Activated CD8-positive, alpha-beta T cell treated with anti-CD3 and anti-CD28 coated beads, Interleukin-2, amount 10 ng/mL, durations not matched to agents 7 days and 5 days (primary cell): ENCODE data around the gene C22orf31. TPM values are rescaled to one million over a fixed set of nuclear protein-coding genes. Genes with fewer than 3 reads are reported as not detected.

Source experiments
- ATAC-seq: fragments of 150-1000 bp; cut with Tn5 transposase; one replicate; pipeline ENCODE4 v1.10.0; 2021; ENCODE audit warnings: moderate library complexity
- CTCF ChIA-PET: fragments of 350-600 bp; sonication (Branson Sonifier 250); formaldehyde crosslinking; loops from one replicate; lab custom pipeline; 2021; ENCODE audit warnings: antibody characterized with exemption; lab: Charles Lee
- POLR2A ChIA-PET: fragments of 350-600 bp; sonication (Branson Sonifier 250); formaldehyde crosslinking; loops from one replicate; lab custom pipeline; 2021; ENCODE audit warnings: antibody characterized with exemption; lab: Charles Lee
- DNase-seq: peaks from one replicate; pipeline ENCODE4 v3.0.0-alpha.2; 2020
- H3K27ac Mint-ChIP-seq: one replicate; pipeline ENCODE4 v1.8.0; 2021; ENCODE audit warnings: mild to moderate bottlenecking, mixed read lengths
- H3K27me3 Mint-ChIP-seq: one replicate; pipeline ENCODE4 v1.8.0; 2021; ENCODE audit warnings: low read depth, mixed read lengths
- H3K36me3 Mint-ChIP-seq: one replicate; pipeline ENCODE4 v1.8.0; 2021; ENCODE audit warnings: low read depth, mixed read lengths
- H3K4me1 Mint-ChIP-seq: one replicate; pipeline ENCODE4 v1.8.0; 2021; ENCODE audit warnings: low read depth, mixed read lengths
- H3K4me3 Mint-ChIP-seq: one replicate; pipeline ENCODE4 v1.8.0; 2021; ENCODE audit warnings: mild to moderate bottlenecking, mixed read lengths
- H3K9me3 Mint-ChIP-seq: one replicate; pipeline ENCODE4 v1.8.0; 2022; ENCODE audit warnings: mixed read lengths; ENCODE audit not compliant: insufficient read depth
- total RNA-seq, 2 experiments: library from RNA; stranded (reverse); gene quantifications; one replicate each; pipeline ENCODE4 v1.2.3, GENCODE V29; 2021

C22orf31 gene
- total RNA-seq, 2 experiments from 2014 or later, result not detected

DNA sequence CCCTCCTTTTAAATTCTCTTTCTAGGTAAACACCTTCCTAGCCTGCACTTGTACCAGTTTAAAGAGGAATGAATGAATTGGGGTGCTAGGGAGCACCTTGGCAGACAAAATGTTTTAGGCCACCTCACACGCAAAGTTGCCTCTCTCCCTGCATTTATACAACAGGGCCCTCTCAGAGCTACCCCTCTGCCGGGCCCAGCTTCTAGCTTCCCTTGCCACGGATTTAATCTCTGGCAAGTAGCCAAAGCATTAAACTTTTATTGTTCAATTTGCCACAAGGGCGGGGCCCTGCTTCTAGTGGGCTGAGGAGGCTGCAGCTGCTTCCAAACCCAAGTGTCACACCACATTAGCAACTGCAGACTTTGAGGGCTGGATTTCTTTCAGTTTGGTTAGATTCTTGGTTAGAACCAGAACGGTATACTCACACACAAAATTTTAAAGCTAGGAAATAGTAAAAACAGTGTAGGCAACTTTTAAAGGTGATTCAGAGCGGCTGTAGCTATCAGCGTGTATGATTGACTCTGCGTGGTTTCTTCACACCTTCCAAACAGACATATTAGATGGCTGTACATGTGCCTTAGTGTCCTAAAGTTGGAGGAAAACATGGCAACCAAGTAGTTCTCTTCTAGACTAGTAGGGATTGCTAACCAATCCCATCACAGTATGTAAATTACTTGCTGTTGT lies 17.7 kb upstream of the C22orf31 start:
- POLR2A ChIA-PET, result no interaction called here
- peaks cover 56% of the 10 kb centered on the region for H3K27me3 Mint-ChIP-seq
- no peak for ATAC-seq
- H3K27ac Mint-ChIP-seq, result no peak overlapping the region
- H3K4me1 Mint-ChIP-seq, result peaks cover 19% of the 10 kb centered on the region
- no peak for DNase-seq
- H3K36me3 Mint-ChIP-seq, result no peaks in the 10 kb centered on the region
- H3K4me3 Mint-ChIP-seq, result no peak overlapping the region
- CTCF ChIA-PET, result no interaction called here
- H3K9me3 Mint-ChIP-seq, result no peaks in the 10 kb centered on the region

DNA sequence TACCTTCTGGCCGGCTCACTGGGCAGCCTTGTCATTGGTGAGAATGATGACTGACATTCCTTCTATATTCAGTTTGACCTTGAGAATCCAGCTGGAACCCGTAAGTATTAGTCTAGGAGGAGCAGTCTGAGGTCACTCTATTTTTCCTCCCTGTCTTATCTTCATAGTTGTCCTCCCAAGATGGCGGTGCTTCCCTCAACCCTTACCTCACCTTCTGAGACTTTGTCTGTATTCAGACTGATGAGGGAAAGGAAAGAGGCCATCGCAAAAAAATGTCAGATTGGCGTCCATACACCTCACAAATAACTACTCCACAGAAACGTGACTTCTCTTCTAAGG lies 17.2 kb upstream of the C22orf31 start:
- CTCF ChIA-PET, result no interaction called here
- H3K4me1 Mint-ChIP-seq, result peaks cover 18% of the 10 kb centered on the region
- ATAC-seq (no peak), DNase-seq (no peak)
- POLR2A ChIA-PET, result no interaction called here
- no peaks in the 10 kb centered on the region for H3K36me3 Mint-ChIP-seq
- H3K4me3 Mint-ChIP-seq, result no peak overlapping the region
- no peak overlapping the region for H3K27ac Mint-ChIP-seq
- H3K9me3 Mint-ChIP-seq, result no peaks in the 10 kb centered on the region
- H3K27me3 Mint-ChIP-seq, result peaks cover 59% of the 10 kb centered on the region

DNA sequence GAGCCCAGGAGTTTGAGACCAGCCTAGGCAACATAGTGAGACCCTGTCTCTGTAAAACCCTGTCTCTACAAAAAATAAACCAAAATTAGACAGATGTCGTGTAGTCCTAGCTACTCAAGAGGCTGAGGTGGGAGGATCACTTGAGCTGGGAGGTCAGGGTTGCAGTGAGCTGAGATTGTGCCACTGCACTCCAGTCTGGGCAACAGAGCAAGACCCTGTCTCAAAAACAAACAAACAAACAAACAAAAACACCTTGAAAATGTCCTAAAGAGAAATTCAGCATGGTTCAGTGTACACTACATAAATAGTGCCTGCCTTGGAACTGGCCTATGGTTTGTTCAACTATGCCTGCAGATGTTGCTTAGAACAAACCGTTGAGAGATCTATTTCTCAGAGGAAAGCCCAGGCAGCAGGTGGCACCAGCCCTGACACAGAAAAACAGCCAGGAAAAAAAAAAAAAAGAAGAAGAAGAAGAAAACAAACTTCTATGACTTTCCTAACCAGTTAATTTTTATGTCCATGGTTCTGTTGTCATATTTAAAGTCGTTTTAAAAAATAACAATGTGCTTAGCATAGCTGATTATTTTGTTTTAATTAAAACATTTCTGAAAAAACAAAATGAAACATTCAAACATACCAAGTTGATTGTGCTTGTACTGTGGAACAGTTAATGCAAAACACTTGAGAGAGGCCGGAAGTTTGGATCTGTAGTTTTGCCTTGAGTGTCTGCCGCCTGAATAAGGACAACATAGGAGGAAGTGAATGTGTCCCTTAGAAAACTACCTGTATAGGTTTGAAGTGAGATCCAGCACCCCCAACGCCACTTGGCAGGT lies 16.6 kb upstream of the C22orf31 start:
- ChIA-PET POLR2A (no interaction called here), CTCF (no interaction called here)
- Mint-ChIP-seq H3K27me3 (peaks cover 65% of the 10 kb centered on the region), H3K27ac (no peak overlapping the region), H3K9me3 (no peaks in the 10 kb centered on the region), H3K36me3 (no peaks in the 10 kb centered on the region), H3K4me3 (no peak overlapping the region), H3K4me1 (peaks cover 14% of the 10 kb centered on the region)
- no peak for ATAC-seq
- no peak for DNase-seq

DNA sequence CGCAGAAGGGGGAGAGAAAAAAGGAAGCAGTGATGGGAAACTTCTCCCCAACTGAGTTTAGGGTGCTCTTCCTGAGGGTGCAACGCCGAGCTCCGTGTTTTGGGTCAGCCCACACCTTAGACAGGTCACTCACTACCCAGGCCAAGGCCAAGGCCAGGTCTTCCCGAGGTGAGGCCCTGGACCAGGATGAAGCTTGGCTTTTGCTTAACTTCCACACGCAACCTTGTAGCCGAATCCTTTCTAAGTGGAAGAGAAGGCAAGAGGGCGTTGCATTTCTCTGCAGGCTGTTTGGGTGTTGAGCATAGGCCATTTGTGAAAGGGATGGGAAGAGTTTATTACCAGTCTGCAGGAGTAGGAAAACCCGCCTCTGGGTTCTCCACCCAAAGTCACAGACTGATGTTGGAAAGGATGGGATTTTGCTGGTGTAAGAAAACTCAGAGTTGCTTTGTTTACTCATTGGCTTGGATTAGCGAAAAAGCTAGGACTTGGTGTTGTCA lies 12.7 kb upstream of the C22orf31 start:
- peaks cover 79% of the 10 kb centered on the region for H3K27me3 Mint-ChIP-seq
- DNase-seq, result no peak
- no peak for ATAC-seq
- peaks cover 25% of the 10 kb centered on the region for H3K4me1 Mint-ChIP-seq
- H3K9me3 Mint-ChIP-seq, result no peaks in the 10 kb centered on the region
- ChIA-PET CTCF (interaction anchor here (1.8 kb wide), 1 partner anchor 79 kb away, joined by 8 read pairs; no protein-coding TSS in a partner anchor), POLR2A (no interaction called here)
- no peaks in the 10 kb centered on the region for H3K36me3 Mint-ChIP-seq
- H3K4me3 Mint-ChIP-seq, result peak overlapping the region; percentile 30
- H3K27ac Mint-ChIP-seq, result no peak overlapping the region

DNA sequence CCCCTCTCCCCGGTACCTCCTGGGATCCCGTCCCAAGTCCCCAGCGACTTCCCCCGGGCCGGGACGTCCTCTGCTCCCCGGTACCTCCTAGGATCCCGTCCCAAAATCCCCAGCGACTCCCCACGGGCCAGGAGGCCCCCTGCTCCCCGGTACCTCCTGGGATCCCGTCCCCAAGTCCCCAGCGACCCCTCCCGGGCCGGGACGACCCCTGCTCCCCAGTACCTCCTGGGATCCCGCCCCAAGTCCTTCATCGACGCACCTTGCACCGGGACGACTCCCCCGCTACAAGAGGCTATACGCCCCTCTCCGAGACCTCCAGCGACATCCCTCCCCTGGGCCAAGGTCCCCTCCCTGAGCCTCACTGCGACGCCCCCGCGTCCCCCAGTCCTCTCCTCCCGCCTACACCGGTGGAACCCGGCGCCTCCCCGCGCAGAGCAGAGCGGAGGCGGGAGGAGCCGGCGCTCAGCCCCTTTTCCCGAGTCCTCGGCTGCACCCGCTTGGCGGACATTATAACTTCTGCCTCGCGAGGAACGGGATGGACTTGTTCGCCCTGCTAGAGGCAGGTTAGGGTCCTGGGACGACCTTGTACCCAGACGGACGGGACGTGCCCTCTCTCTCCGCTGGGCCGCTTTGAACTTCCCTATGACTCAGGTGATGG lies 12.1 kb upstream of the C22orf31 start:
- Mint-ChIP-seq H3K4me1 (peaks cover 20% of the 10 kb centered on the region), H3K36me3 (no peaks in the 10 kb centered on the region), H3K4me3 (peak overlapping the region; percentile 53), H3K27me3 (peaks cover 80% of the 10 kb centered on the region), H3K9me3 (no peaks in the 10 kb centered on the region), H3K27ac (no peak overlapping the region)
- ChIA-PET CTCF (no interaction called here), POLR2A (no interaction called here)
- no peak for ATAC-seq
- no peak for DNase-seq

DNA sequence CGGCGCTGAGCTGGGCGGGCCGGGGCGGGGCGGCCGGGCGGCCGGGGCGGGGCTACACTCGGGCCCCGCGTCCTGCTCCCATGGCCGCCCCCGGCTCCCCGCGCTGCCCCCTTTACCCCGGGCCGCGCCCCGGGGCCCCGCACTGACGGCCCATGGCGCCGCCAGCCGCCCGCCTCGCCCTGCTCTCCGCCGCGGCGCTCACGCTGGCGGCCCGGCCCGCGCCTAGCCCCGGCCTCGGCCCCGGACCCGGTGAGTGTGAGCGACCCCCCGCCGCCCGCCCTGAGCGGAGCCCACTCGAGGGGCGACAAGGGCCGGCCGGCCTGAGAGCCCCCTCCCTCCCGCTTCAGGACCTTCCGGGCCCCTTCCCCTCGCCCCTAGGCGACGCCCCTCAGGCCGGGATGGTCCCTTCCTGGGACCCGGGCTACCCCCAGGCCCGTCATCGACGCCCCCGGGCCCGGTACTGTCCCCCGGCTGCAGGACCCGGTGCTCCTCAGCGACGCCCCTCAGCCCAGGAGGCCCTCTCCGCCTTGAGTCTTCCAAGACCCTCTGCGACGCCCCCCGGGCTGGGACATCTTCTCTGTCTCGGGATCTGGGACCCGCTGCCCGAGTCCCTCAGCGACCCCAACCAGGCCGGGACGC lies 11.5 kb upstream of the C22orf31 start, which contains the start of gene KREMEN1:
Gene KREMEN1, plus strand, starts transcription at position 57 of the 639 bp plus-strand sequence. Its CDS starts 96 bp downstream, at position 153.
- Mint-ChIP-seq H3K27ac (no peak within 1 kb of the TSS), H3K4me1 (peaks cover 19% of the 10 kb centered on the region), H3K27me3 (peaks cover 75% of the 10 kb centered on the region), H3K36me3 (no peaks in the 10 kb centered on the region), H3K9me3 (no peaks in the 10 kb centered on the region), H3K4me3 (peak within 1 kb of the TSS; percentile 53)
- CTCF ChIA-PET, result interaction anchor here (1.3 kb wide), 1 partner anchor 33 kb away, joined by 5 read pairs; no protein-coding TSS in a partner anchor
- ATAC-seq, result peak; percentile 5
- POLR2A ChIA-PET, result interaction anchor here (1.0 kb wide), 1 partner anchor 190 kb away, joined by 3 read pairs; the partner anchor contains the start of gene ZNRF3
- DNase-seq, result no peak

DNA sequence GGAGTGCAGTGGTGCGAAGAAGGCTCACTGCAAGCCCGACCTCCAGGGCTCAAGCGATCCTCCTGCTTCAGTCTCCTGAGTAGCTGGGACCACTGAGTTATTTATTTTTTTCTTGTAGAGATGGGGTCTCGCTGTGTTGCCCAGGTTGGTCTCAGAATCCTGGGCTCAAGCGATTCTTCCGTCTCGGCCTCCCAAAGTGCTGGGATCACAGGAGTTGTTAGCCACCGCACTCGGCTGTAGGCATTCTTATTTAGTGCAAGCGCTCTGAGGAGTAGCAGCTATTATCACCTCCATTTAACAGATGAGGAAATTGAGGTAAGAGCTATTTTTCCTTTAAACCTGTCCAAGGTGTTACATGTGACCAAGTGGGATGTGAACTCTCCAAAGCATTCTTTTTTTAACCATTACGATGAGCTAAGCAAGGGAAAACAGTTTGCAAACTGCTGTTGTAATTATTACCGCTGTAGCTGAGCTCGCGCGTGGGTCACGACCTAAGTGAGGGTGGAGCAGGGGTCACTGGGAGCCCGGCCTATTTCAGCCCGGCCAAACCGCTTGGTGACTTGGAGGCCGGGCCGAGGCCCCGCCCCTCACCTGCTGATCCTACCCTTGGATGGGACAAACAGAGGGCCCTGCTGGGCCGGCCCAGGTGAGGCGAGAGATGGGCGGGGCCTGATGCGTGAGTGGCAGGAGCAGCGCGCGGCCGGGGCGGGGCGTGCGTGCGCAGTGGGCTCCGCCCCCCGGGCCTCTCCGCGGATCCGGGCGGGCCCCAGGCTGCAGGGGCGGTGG lies 10.8 kb upstream of the C22orf31 start:
- Mint-ChIP-seq H3K4me1 (peaks cover 19% of the 10 kb centered on the region), H3K36me3 (no peaks in the 10 kb centered on the region), H3K27me3 (peaks cover 70% of the 10 kb centered on the region), H3K9me3 (no peaks in the 10 kb centered on the region), H3K27ac (no peak overlapping the region), H3K4me3 (peak overlapping the region; percentile 48)
- peak; percentile 96 for ATAC-seq
- POLR2A ChIA-PET, result interaction anchor here (0.6 to 1.0 kb wide), 2 partner anchors 189 to 520 kb away, joined by 3 read pairs; partner anchors contain the start of gene ZNRF3
- CTCF ChIA-PET, result interaction anchor here (0.7 to 1.3 kb wide), 3 partner anchors 32 to 173 kb away, joined by 3 to 5 read pairs (median 4); no protein-coding TSS in a partner anchor
- DNase-seq, result peak; percentile 86

DNA sequence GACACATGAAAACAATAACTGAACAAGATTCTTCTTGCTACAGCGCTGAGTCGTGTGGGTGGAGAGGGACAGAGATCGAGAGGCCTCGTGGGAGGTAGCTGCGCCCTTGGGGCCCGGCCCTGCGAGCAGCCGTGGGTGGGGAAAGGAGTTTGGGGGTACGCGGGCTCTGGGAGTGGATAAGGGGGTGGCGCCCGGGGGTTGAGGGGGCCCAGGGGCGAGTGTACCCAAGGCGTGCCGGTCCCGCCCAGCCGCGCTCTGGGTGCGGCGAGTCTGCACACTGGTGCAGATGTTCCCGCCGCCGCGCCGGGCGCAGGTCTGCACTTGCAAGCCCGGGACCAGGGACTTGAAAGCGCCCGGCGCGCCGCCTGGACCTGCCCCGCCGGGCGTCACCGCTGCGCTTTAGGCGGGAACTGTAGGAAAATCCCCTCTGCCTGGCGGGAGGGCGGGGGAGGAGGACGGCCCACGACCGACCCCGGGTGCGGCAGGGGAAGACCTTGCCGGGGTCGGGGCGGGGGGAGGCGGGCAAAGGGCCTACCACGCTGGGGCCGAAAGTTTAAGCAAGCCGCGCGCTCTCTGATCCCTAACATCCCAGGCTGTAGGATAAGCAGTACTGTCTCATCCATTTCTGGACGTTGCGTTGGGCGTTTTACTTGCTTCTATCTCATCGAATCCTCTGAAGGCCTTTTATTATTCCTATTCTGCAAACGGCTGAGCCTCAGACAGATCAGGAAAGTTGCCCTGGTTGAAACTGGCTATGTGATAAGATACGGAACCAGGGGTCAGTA lies 9.8 kb upstream of the C22orf31 start:
- H3K4me1 Mint-ChIP-seq, result peaks cover 19% of the 10 kb centered on the region
- H3K9me3 Mint-ChIP-seq, result no peaks in the 10 kb centered on the region
- H3K27ac Mint-ChIP-seq, result no peak overlapping the region
- POLR2A ChIA-PET, result interaction anchor here (1.0 kb wide), 1 partner anchor 188 kb away, joined by 3 read pairs; the partner anchor contains the start of gene ZNRF3
- DNase-seq (peak; percentile 38), ATAC-seq (peak; percentile 22)
- H3K27me3 Mint-ChIP-seq, result peaks cover 73% of the 10 kb centered on the region
- no peaks in the 10 kb centered on the region for H3K36me3 Mint-ChIP-seq
- peak overlapping the region; percentile 48 for H3K4me3 Mint-ChIP-seq
- CTCF ChIA-PET, result interaction anchor here (0.7 to 1.0 kb wide), 3 partner anchors 44 to 174 kb away, joined by 3 to 4 read pairs (median 4); no protein-coding TSS in a partner anchor

DNA sequence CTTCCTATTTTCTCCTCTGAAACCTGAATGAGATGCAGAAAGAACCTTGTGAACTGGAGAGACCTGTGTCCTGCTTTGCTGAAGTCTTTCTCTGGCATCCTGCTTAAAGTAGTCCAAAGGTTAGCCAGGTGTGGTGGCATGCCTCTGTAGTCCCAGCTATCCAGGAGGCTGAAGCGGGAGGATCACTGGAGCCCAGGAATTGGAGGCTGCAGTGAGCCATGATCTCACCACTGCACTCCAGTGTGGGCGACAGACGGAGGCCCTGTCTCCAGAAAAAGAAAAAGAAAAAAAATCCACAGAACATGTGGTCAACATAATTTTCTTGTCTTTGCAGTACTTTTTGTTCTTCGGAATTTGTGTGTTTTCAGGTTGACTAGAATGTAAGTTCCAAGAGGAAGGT lies 8.9 kb upstream of the C22orf31 start:
- DNase-seq, result no peak
- Mint-ChIP-seq H3K27ac (no peak overlapping the region), H3K9me3 (no peaks in the 10 kb centered on the region), H3K27me3 (peaks cover 70% of the 10 kb centered on the region), H3K36me3 (no peaks in the 10 kb centered on the region), H3K4me1 (peaks cover 27% of the 10 kb centered on the region), H3K4me3 (no peak overlapping the region)
- POLR2A ChIA-PET, result no interaction called here
- no peak for ATAC-seq
- CTCF ChIA-PET, result interaction anchor here (1.0 kb wide), 1 partner anchor 175 kb away, joined by 4 read pairs; no protein-coding TSS in a partner anchor

DNA sequence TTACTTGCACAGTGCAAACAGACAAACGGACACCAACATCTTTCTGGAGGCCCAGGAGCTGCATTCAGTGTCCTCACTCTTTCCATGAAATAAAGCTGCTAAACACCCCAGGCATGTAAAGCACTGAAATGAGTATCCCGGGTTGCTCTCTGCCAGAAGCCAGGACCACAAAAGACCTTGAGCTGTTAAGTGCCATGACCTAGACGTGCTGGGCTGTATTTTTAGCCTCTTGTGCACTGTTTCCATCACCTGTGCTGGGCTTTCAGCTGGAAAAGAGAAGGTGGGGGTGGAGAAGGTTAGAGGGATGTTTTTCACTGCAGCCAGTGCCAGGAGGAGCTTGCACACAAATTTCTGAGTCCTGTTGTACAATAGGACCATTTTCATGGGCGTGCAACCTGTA lies 7.8 kb upstream of the C22orf31 start:
- Mint-ChIP-seq H3K9me3 (no peaks in the 10 kb centered on the region), H3K27me3 (peaks cover 63% of the 10 kb centered on the region), H3K4me3 (no peak overlapping the region), H3K4me1 (peaks cover 31% of the 10 kb centered on the region), H3K27ac (no peak overlapping the region), H3K36me3 (no peaks in the 10 kb centered on the region)
- ATAC-seq (no peak), DNase-seq (no peak)
- ChIA-PET CTCF (no interaction called here), POLR2A (no interaction called here)
